ENCODE data around the gene EGFL6.

EGFL6 gene

GRCh38 chrX:13569479-13570260 is at the start of gene EGFL6:
Gene EGFL6, plus strand, starts transcription at chrX:13569601. Its CDS starts 261 bp downstream, at chrX:13569862.
- H3K27ac ChIP-seq: no peak within 1 kb of the TSS
- no peak for TF ChIP-seq ZFX (IDR thresholded peaks at IDR 0.05)

GRCh38 chrX:13520351-13520750 is 49.0 kb upstream of the EGFL6 start:
- no peak overlapping the region for H3K27ac ChIP-seq
- TF ChIP-seq ZFX (IDR thresholded peaks at IDR 0.05) (no peak), CTCF (conservative IDR thresholded peaks at IDR 0.05) (no peak)

GRCh38 chrX:13520936-13521335 is 48.5 kb upstream of the EGFL6 start:
- no peak overlapping the region for H3K27ac ChIP-seq
- TF ChIP-seq CTCF (conservative IDR thresholded peaks at IDR 0.05) (no peak), ZFX (IDR thresholded peaks at IDR 0.05) (no peak)

- H3K27ac ChIP-seq: no peak overlapping the region
- no peak for TF ChIP-seq CTCF (conservative IDR thresholded peaks at IDR 0.05)
- TF ChIP-seq ZFX (IDR thresholded peaks at IDR 0.05): no peak
Measured at GRCh38 chrX:13522811-13523210, 46.6 kb upstream of the EGFL6 start.

- TF ChIP-seq ZFX (IDR thresholded peaks at IDR 0.05): no peak
- TF ChIP-seq CTCF (conservative IDR thresholded peaks at IDR 0.05): no peak
- no peak overlapping the region for H3K27ac ChIP-seq
Measured at GRCh38 chrX:13533726-13534125, 35.7 kb upstream of the EGFL6 start.

- TF ChIP-seq ZFX (IDR thresholded peaks at IDR 0.05) (no peak), CTCF (conservative IDR thresholded peaks at IDR 0.05) (no peak)
- no peak overlapping the region for H3K27ac ChIP-seq
Measured at GRCh38 chrX:13535376-13536165, 33.8 kb upstream of the EGFL6 start.

- TF ChIP-seq CTCF (conservative IDR thresholded peaks at IDR 0.05) (no peak), ZFX (IDR thresholded peaks at IDR 0.05) (no peak)
- no peak overlapping the region for H3K27ac ChIP-seq
Measured at GRCh38 chrX:13536551-13536950, 32.9 kb upstream of the EGFL6 start.

Data from C4-2B (cell line).